ENCODE data around the gene LRBA.

LRBA gene

GRCh38 chr4:150896497-150896896, 118.6 kb downstream of the LRBA start:
- H3K27me3 ChIP-seq (ENCODE audit: insufficient read depth, low read length) = no peaks in the 10 kb centered on the region
- no peak overlapping the region for H3K4me3 ChIP-seq (ENCODE audit: low read length)
- no peaks in the 10 kb centered on the region for H3K4me1 ChIP-seq (ENCODE audit: insufficient read depth, low read length)
- H3K9me3 ChIP-seq (ENCODE audit: low read length) = no peaks in the 10 kb centered on the region
- H3K36me3 ChIP-seq (ENCODE audit: insufficient read depth, low read length) = peaks cover 2% of the 10 kb centered on the region
- no peak overlapping the region for H2AFZ ChIP-seq (ENCODE audit: low read depth, low read length)

DNA sequence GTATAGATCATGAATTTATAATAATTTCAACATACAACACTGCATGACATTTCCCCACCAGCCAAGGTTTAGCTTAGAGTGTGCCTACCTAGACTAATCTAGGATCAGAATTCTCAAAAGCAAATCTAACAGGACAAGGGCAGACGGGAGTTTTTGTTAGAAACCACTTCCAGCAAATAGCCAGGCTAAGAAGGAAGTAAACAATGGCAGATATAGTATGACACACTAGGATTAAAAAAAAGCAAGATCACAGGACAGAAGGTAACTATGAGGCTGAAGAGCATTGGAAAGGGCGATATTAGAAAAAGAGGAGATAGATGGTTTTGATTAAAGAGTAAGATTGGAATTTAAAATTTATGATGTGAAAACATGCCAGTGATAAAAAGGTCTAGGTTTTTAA, 124.8 kb downstream of the LRBA start:
- Histone ChIP-seq H3K36me3 (ENCODE audit: insufficient read depth, low read length) (peaks cover 2% of the 10 kb centered on the region), H3K4me3 (ENCODE audit: low read length) (no peak overlapping the region)

DNA sequence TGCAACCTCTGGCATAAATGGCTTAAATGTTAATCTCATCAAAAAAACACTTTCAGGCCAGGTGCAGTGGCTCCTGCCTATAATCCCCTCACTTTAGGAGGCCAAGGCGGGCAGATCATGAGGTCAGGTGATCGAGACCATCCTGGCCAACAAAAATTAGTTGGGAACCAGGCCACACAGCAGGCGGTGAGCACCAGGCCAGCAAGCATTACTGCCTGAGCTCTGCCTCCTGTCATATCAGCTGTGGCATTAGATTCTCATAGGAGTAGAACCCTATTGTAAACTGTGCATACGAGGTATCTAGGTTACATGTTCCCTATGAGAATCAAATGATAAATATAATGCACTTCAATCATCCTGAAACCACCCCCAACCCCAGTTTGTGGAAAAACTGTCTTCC, 125.8 kb downstream of the LRBA start:
- H3K4me3 ChIP-seq (ENCODE audit: low read length) = no peak overlapping the region
- no peaks in the 10 kb centered on the region for H3K9me3 ChIP-seq (ENCODE audit: low read length)
- H3K36me3 ChIP-seq (ENCODE audit: insufficient read depth, low read length) = no peaks in the 10 kb centered on the region
- H2AFZ ChIP-seq (ENCODE audit: low read depth, low read length) = no peak overlapping the region
- no peaks in the 10 kb centered on the region for H3K4me1 ChIP-seq (ENCODE audit: insufficient read depth, low read length)
- H3K27me3 ChIP-seq (ENCODE audit: insufficient read depth, low read length) = no peaks in the 10 kb centered on the region

More for the DNA sequence above, 124.8 kb downstream of the LRBA start:
- H3K4me1 ChIP-seq (ENCODE audit: insufficient read depth, low read length) = no peaks in the 10 kb centered on the region
- no peaks in the 10 kb centered on the region for H3K9me3 ChIP-seq (ENCODE audit: low read length)
- H2AFZ ChIP-seq (ENCODE audit: low read depth, low read length) = no peak overlapping the region
- no peaks in the 10 kb centered on the region for H3K27me3 ChIP-seq (ENCODE audit: insufficient read depth, low read length)

GRCh38 chr4:150888625-150889024, 126.5 kb downstream of the LRBA start:
- Histone ChIP-seq H3K4me1 (ENCODE audit: insufficient read depth, low read length) (no peaks in the 10 kb centered on the region), H3K4me3 (ENCODE audit: low read length) (no peak overlapping the region), H3K9me3 (ENCODE audit: low read length) (no peaks in the 10 kb centered on the region)

GRCh38 chr4:150888217-150888616, 126.9 kb downstream of the LRBA start:
- Histone ChIP-seq H3K9me3 (ENCODE audit: low read length) (no peaks in the 10 kb centered on the region), H3K4me1 (ENCODE audit: insufficient read depth, low read length) (no peaks in the 10 kb centered on the region), H3K36me3 (ENCODE audit: insufficient read depth, low read length) (no peaks in the 10 kb centered on the region), H2AFZ (ENCODE audit: low read depth, low read length) (no peak overlapping the region), H3K27me3 (ENCODE audit: insufficient read depth, low read length) (no peaks in the 10 kb centered on the region), H3K4me3 (ENCODE audit: low read length) (no peak overlapping the region)

More at GRCh38 chr4:150888625-150889024, 126.5 kb downstream of the LRBA start:
- H3K36me3 ChIP-seq (ENCODE audit: insufficient read depth, low read length) = no peaks in the 10 kb centered on the region
- H2AFZ ChIP-seq (ENCODE audit: low read depth, low read length) = no peak overlapping the region
- no peaks in the 10 kb centered on the region for H3K27me3 ChIP-seq (ENCODE audit: insufficient read depth, low read length)

GRCh38 chr4:150886597-150886996, 128.5 kb downstream of the LRBA start:
- H3K4me3 ChIP-seq (ENCODE audit: low read length) = no peak overlapping the region
- H3K27me3 ChIP-seq (ENCODE audit: insufficient read depth, low read length) = no peaks in the 10 kb centered on the region
- H3K9me3 ChIP-seq (ENCODE audit: low read length) = no peaks in the 10 kb centered on the region
- H3K36me3 ChIP-seq (ENCODE audit: insufficient read depth, low read length) = no peaks in the 10 kb centered on the region
- no peaks in the 10 kb centered on the region for H3K4me1 ChIP-seq (ENCODE audit: insufficient read depth, low read length)
- no peak overlapping the region for H2AFZ ChIP-seq (ENCODE audit: low read depth, low read length)

DNA sequence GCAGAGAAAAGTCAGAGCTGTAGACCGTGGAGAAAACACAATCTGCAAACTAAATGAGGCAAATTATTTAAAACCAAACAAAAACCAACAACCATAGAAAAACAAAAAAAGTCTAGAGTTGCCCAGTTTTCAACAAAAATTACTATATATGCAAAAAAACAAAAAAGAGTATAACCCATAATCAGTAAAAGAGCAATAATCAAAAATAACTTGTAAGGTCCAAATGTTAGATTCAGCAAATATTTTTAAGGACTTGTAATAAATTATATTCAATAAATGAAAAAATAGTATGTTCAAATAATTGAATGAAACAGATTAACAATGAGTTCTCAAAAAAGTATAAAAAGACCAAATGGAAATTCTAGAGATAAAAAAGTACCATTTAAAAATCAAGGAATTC, 130.5 kb downstream of the LRBA start:
- no peaks in the 10 kb centered on the region for H3K4me1 ChIP-seq (ENCODE audit: insufficient read depth, low read length)
- H2AFZ ChIP-seq (ENCODE audit: low read depth, low read length) = no peak overlapping the region
- no peak overlapping the region for H3K4me3 ChIP-seq (ENCODE audit: low read length)
- no peaks in the 10 kb centered on the region for H3K9me3 ChIP-seq (ENCODE audit: low read length)
- H3K36me3 ChIP-seq (ENCODE audit: insufficient read depth, low read length) = no peaks in the 10 kb centered on the region
- H3K27me3 ChIP-seq (ENCODE audit: insufficient read depth, low read length) = no peaks in the 10 kb centered on the region

DNA sequence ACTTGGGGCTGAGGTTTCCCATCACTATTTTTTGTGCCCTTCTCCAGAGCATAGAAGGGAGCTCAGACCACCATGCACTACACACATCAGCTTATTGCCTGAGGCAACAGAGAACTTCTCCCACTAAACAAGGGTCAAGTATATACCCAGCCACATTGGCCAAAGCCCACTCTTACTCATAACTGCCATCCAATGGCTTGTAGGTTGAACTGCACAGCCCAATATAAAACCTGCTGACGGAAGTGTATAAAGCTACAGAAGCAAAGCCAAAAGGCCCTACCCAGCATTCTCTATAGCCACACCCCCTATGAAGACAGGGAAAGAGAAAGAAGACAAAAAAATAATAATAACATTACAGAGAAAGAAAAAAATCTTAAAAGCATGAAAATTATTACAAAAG, 139.7 kb downstream of the LRBA start:
- peaks cover 1% of the 10 kb centered on the region for H3K9me3 ChIP-seq (ENCODE audit: low read length)
- no peaks in the 10 kb centered on the region for H3K36me3 ChIP-seq (ENCODE audit: insufficient read depth, low read length)
- no peaks in the 10 kb centered on the region for H3K4me1 ChIP-seq (ENCODE audit: insufficient read depth, low read length)
- no peak overlapping the region for H3K4me3 ChIP-seq (ENCODE audit: low read length)
- H3K27me3 ChIP-seq (ENCODE audit: insufficient read depth, low read length) = no peaks in the 10 kb centered on the region
- no peak overlapping the region for H2AFZ ChIP-seq (ENCODE audit: low read depth, low read length)

GRCh38 chr4:150874338-150875226, 140.5 kb downstream of the LRBA start:
- no peaks in the 10 kb centered on the region for H3K4me1 ChIP-seq (ENCODE audit: insufficient read depth, low read length)
- H3K9me3 ChIP-seq (ENCODE audit: low read length) = peaks cover 1% of the 10 kb centered on the region
- no peak overlapping the region for H2AFZ ChIP-seq (ENCODE audit: low read depth, low read length)
- no peak overlapping the region for H3K4me3 ChIP-seq (ENCODE audit: low read length)
- no peaks in the 10 kb centered on the region for H3K27me3 ChIP-seq (ENCODE audit: insufficient read depth, low read length)
- H3K36me3 ChIP-seq (ENCODE audit: insufficient read depth, low read length) = no peaks in the 10 kb centered on the region

- H3K9me3 ChIP-seq (ENCODE audit: low read length) = no peaks in the 10 kb centered on the region
Measured at GRCh38 chr4:150867148-150867547, 147.9 kb downstream of the LRBA start.

DNA sequence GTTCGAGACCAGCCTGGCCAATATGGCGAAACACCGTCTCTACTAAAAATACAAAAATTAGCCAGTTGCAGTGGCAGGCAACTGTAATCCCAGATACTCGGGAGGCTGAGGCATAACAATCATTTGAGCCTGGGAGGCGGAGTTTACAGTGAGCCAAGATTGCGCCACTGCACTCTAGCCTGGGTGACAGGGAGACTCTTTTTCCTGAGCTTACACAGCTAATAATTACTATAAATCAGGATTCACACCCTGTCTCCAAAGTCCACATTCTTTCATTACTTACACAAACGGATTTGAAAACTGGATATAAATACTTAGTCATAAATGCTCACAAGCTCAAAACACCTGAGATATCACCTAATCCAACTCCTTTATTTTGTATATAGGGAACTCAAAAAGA, 151.6 kb downstream of the LRBA start:
- H3K9me3 ChIP-seq (ENCODE audit: low read length) = no peaks in the 10 kb centered on the region
- no peaks in the 10 kb centered on the region for H3K4me1 ChIP-seq (ENCODE audit: insufficient read depth, low read length)
- H2AFZ ChIP-seq (ENCODE audit: low read depth, low read length) = no peak overlapping the region

More at GRCh38 chr4:150867148-150867547, 147.9 kb downstream of the LRBA start:
- Histone ChIP-seq H2AFZ (ENCODE audit: low read depth, low read length) (no peak overlapping the region), H3K36me3 (ENCODE audit: insufficient read depth, low read length) (no peaks in the 10 kb centered on the region), H3K4me1 (ENCODE audit: insufficient read depth, low read length) (no peaks in the 10 kb centered on the region), H3K27me3 (ENCODE audit: insufficient read depth, low read length) (no peaks in the 10 kb centered on the region), H3K4me3 (ENCODE audit: low read length) (no peak overlapping the region)

GRCh38 chr4:150862829-150863228, 152.3 kb downstream of the LRBA start:
- Histone ChIP-seq H2AFZ (ENCODE audit: low read depth, low read length) (no peak overlapping the region), H3K36me3 (ENCODE audit: insufficient read depth, low read length) (no peaks in the 10 kb centered on the region), H3K4me1 (ENCODE audit: insufficient read depth, low read length) (no peaks in the 10 kb centered on the region), H3K4me3 (ENCODE audit: low read length) (no peak overlapping the region), H3K9me3 (ENCODE audit: low read length) (no peaks in the 10 kb centered on the region), H3K27me3 (ENCODE audit: insufficient read depth, low read length) (no peaks in the 10 kb centered on the region)

More for the DNA sequence above, 151.6 kb downstream of the LRBA start:
- H3K36me3 ChIP-seq (ENCODE audit: insufficient read depth, low read length) = no peaks in the 10 kb centered on the region
- H3K4me3 ChIP-seq (ENCODE audit: low read length) = no peak overlapping the region
- H3K27me3 ChIP-seq (ENCODE audit: insufficient read depth, low read length) = no peaks in the 10 kb centered on the region

DNA sequence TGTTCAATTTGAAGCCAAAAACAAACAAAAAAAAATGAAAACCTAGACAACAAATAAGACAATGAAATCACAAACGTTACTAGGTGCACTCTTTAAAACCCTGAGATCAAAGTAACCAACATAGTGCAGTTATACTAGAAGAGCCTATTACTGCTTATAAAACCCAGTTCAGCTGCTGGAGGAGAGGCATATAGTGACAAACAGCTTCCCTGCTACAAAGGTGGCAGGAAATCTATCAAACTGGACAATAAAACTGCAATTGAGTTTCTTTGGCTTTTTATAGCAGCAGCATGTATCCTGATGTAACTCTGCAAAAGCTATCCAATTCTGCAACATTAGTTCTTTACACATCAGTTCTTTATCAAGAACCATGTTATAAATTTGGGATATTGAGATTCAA, 155.6 kb downstream of the LRBA start:
- H2AFZ ChIP-seq (ENCODE audit: low read depth, low read length) = no peak overlapping the region
- H3K36me3 ChIP-seq (ENCODE audit: insufficient read depth, low read length) = no peaks in the 10 kb centered on the region
- no peaks in the 10 kb centered on the region for H3K27me3 ChIP-seq (ENCODE audit: insufficient read depth, low read length)
- peaks cover 3% of the 10 kb centered on the region for H3K4me1 ChIP-seq (ENCODE audit: insufficient read depth, low read length)
- no peaks in the 10 kb centered on the region for H3K9me3 ChIP-seq (ENCODE audit: low read length)
- no peak overlapping the region for H3K4me3 ChIP-seq (ENCODE audit: low read length)
